B cell (primary cell): ENCODE measurements around the gene NSMCE3.

Source experiments
- CTCF ChIP-seq: fragments of 200-600 bp; IDR thresholded peaks from one replicate; pipeline ENCODE4 v1.8.0; 2022; ENCODE audit warnings: antibody characterized with exemption, mild to moderate bottlenecking
- EZH2 ChIP-seq: IDR thresholded peaks from 2 replicates; pipeline ENCODE4 v1.6.1; 2012; ENCODE audit warnings: borderline replicate concordance, low read depth, mild to moderate bottlenecking, moderate library complexity, low read length; ENCODE audit not compliant: insufficient read depth, poor library complexity, severe bottlenecking

GRCh38 chr15:29274946-29275345, 5.3 kb upstream of the NSMCE3 start:
- TF ChIP-seq CTCF (no peak), EZH2 (no peak)
